Naive thymus-derived CD8-positive, alpha-beta T cell (primary cell): ENCODE measurements around the gene ARFGAP3. TPM values are rescaled to one million over a fixed set of nuclear protein-coding genes. Genes with fewer than 3 reads are reported as not detected.
A peak's percentile ranks its signal among the peaks of the same experiment; 100 is the strongest.
"Not testable (repeated sequence)": the region's sequence is repeated elsewhere in the genome, so short reads cannot be mapped to it uniquely, and the experiment has no call there.

Experiments used
- ATAC-seq, 2 donors: fragments of 150-1000 bp; cut with Tn5 transposase in 1 of 2; sonication (Bioruptor Pico), chemical (Tn5 transposase) in 1 of 2; 1 replicate in 1 of 2; 2 replicates in 1 of 2; pipeline ENCODE4 v1.10.0; 2021; ENCODE audit warnings: mild to moderate bottlenecking in 2 of 2, moderate library complexity in 2 of 2
- POLR2A ChIA-PET: fragments of 350-600 bp; sonication (Branson Sonifier 250); formaldehyde crosslinking; loops from one replicate; lab custom pipeline; 2021; ENCODE audit warnings: antibody characterized with exemption; lab: Charles Lee
- DNase-seq, 10 donors: peaks; one replicate each; pipeline versions ENCODE4 v3.0.0 to v3.0.0-alpha.2; 2020 to 2022
- H3K27ac Mint-ChIP-seq, 10 donors: one replicate each; pipeline ENCODE4 v1.8.0; 2020 to 2022; ENCODE audit warnings: mild to moderate bottlenecking in 10 of 10, mixed read lengths in 10 of 10, moderate library complexity in 4 of 10, inconsistent platforms in 1 of 10
- H3K27me3 Mint-ChIP-seq, 5 donors: one replicate each; pipeline ENCODE4 v1.8.0; 2021 to 2022; ENCODE audit warnings: mixed read lengths in 5 of 5
- H3K36me3 Mint-ChIP-seq, 3 donors: one replicate each; pipeline ENCODE4 v1.8.0; 2020 to 2022; ENCODE audit warnings: mixed read lengths in 3 of 3, mild to moderate bottlenecking in 2 of 3, inconsistent platforms in 1 of 3
- H3K4me1 Mint-ChIP-seq, 4 donors: one replicate each; pipeline ENCODE4 v1.8.0; 2021 to 2022; ENCODE audit warnings: mixed read lengths in 4 of 4
- H3K4me3 Mint-ChIP-seq, 10 donors: one replicate each; pipeline ENCODE4 v1.8.0; 2020 to 2022; ENCODE audit warnings: mild to moderate bottlenecking in 10 of 10, mixed read lengths in 10 of 10, moderate library complexity in 6 of 10, inconsistent platforms in 1 of 10
- H3K9me3 Mint-ChIP-seq, 9 donors: one replicate each; pipeline ENCODE4 v1.8.0; 2020 to 2022; ENCODE audit warnings: mixed read lengths in 9 of 9, mild to moderate bottlenecking in 3 of 9, inconsistent platforms in 1 of 9, moderate library complexity in 1 of 9
- polyA plus RNA-seq, 3 donors: library from polyadenylated mRNA; unstranded; fragments of 300-500 nt; fragmentation: Illumina TruSeq; gene quantifications; one replicate each; pipeline ENCODE4 v1.2.3, GENCODE V29; 2021
- total RNA-seq, 8 experiments: library from RNA in 2 of 8; stranded (reverse) in 2 of 8; gene quantifications; one replicate each; pipeline ENCODE4 v1.2.3 and lab custom pipeline; 2021 to 2026

Gene ARFGAP3
- total and polyA plus RNA-seq, 5 experiments from 2014 or later, result 22.3 to 44.7 (median 32.9) TPM

GRCh38 chr22:42785706-42786499 is 71.2 kb downstream of the ARFGAP3 start:
- no peak overlapping the region for H3K27ac Mint-ChIP-seq
- H3K4me3 Mint-ChIP-seq, result no peak overlapping the region
- H3K4me1 Mint-ChIP-seq, result peaks cover 0 to 5% (median under 1%) of the 10 kb centered on the region in 4 donors
- no peaks in the 10 kb centered on the region for H3K27me3 Mint-ChIP-seq
- POLR2A ChIA-PET, result no interaction called here
- ATAC-seq, result no peak
- no peaks in the 10 kb centered on the region for H3K9me3 Mint-ChIP-seq
- H3K36me3 Mint-ChIP-seq, result no peaks in the 10 kb centered on the region
- DNase-seq, result no peak

GRCh38 chr22:42782306-42782705 is 74.8 kb downstream of the ARFGAP3 start:
- not testable (repeated sequence) for DNase-seq, H3K36me3 Mint-ChIP-seq, H3K9me3 Mint-ChIP-seq, H3K4me3 Mint-ChIP-seq, H3K27me3 Mint-ChIP-seq, ATAC-seq, H3K4me1 Mint-ChIP-seq, H3K27ac Mint-ChIP-seq
- POLR2A ChIA-PET, result interaction anchor here (0.7 kb wide), 1 partner anchor 10 kb away, joined by 5 read pairs; no protein-coding TSS in a partner anchor

- Mint-ChIP-seq H3K4me3 (no peak overlapping the region), H3K9me3 (no peaks in the 10 kb centered on the region), H3K27ac (no peak overlapping the region), H3K4me1 (peaks cover 0 to 5% (median 1%) of the 10 kb centered on the region in 4 donors), H3K36me3 (no peaks in the 10 kb centered on the region), H3K27me3 (no peaks in the 10 kb centered on the region)
- peak in 8 of 10 donors; percentile 35 to 74 (median 55) for DNase-seq
- POLR2A ChIA-PET, result no interaction called here
- peak; percentile 67 to 71 for ATAC-seq
These were observed 77.0 kb downstream of the ARFGAP3 start for GRCh38 chr22:42780070-42780540.

- ATAC-seq (no peak), DNase-seq (no peak)
- POLR2A ChIA-PET, result no interaction called here
- no peaks in the 10 kb centered on the region for H3K27me3 Mint-ChIP-seq
- no peak overlapping the region for H3K4me3 Mint-ChIP-seq
- no peaks in the 10 kb centered on the region for H3K36me3 Mint-ChIP-seq
- no peaks in the 10 kb centered on the region for H3K9me3 Mint-ChIP-seq
- H3K4me1 Mint-ChIP-seq, result peaks cover 0 to 5% (median 2%) of the 10 kb centered on the region in 4 donors
- H3K27ac Mint-ChIP-seq, result no peak overlapping the region
These were observed 79.9 kb downstream of the ARFGAP3 start for GRCh38 chr22:42777126-42777525.

DNA sequence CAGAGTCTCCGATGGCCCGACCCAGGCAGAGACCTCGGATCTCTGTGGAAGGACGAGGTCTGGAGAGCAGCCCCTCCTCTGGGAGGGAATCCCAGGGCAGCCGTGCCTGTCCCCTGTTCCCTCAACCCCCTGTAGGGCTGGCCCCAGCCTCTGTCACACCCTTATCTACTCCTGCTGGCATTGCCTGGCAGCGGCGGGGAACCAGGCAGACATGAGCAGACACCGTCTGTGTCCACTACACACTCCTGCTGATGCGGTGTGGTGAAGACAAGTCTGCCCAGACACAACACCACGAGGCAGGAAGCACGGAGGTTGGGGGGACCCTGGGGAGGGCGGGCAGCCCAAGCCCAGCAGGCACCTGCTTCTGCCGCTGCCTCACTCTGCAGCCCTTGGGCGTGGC is 83.9 kb downstream of the ARFGAP3 start:
- Mint-ChIP-seq H3K36me3 (no peaks in the 10 kb centered on the region), H3K4me3 (no peak overlapping the region), H3K9me3 (no peaks in the 10 kb centered on the region), H3K4me1 (peaks cover 0 to 8% (median 0%) of the 10 kb centered on the region in 4 donors), H3K27ac (no peak overlapping the region), H3K27me3 (no peaks in the 10 kb centered on the region)
- ATAC-seq (no peak), DNase-seq (no peak)
- POLR2A ChIA-PET, result no interaction called here

DNA sequence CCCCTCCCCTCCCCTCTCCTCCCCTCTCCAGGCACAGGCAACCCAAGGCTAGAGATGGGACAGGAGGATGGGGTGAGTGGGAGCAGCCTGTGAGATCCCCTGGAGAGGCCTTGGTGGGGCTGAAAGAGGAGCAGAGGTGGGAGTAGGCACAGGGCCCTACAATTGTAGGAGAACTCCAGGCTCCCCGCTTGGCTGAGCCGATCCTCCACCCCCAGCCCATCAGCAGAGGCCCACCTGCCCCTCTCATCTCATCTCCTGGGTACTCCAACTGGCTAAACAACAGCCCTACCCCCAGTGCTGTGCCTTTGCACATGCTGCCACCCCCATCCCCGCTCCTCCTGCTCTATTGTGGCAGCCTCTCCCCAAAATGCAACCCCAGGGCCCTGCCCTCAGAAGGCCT is 84.4 kb downstream of the ARFGAP3 start:
- Mint-ChIP-seq H3K36me3 (no peaks in the 10 kb centered on the region), H3K27me3 (peaks cover 0 to 2% (median 0%) of the 10 kb centered on the region in 5 donors), H3K9me3 (no peaks in the 10 kb centered on the region), H3K4me1 (peaks cover 0 to 8% (median 0%) of the 10 kb centered on the region in 4 donors), H3K4me3 (no peak overlapping the region), H3K27ac (peak overlapping the region in 1 of 10 donors; percentile 52)
- DNase-seq, result no peak
- POLR2A ChIA-PET, result no interaction called here
- no peak for ATAC-seq

DNA sequence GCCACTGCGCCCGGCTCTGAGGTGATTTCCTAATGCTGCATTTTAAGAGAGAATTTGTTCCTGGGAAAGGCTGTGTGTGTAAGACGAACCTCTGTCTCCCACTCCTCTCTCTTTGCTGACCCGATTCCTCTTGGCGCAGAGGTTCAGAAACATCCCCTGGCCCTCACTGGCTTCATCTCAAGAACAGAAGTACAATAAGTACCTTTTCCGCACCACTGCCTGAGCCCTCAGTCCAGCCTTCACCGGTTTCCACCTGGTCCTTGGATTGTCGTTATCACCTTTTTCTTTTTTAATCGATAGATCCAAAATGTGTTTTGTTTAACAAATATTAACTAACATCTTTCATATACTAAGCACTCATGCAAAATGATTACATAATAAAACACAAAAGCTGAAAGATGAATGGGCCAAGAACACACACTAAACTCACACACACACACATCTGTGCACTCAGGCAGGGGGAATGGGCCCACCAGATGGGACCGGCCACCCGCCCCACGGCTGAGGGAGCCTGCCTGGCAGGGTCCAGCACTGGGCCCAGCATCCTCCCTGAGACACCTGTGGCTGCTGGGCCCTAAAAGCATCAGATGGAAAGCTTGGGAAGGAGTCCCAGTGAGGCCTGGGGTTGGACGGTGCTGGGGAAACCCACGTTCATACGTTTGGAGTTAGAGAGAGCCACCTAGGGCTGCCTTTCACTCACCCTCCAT is 86.0 kb downstream of the ARFGAP3 start:
- H3K27ac Mint-ChIP-seq, result peak overlapping the region in 2 of 10 donors; percentile 25 to 44
- H3K27me3 Mint-ChIP-seq, result peaks cover 0 to 4% (median 3%) of the 10 kb centered on the region in 5 donors
- peaks cover 0 to 8% (median 0%) of the 10 kb centered on the region in 4 donors for H3K4me1 Mint-ChIP-seq
- H3K4me3 Mint-ChIP-seq, result no peak overlapping the region
- no peaks in the 10 kb centered on the region for H3K36me3 Mint-ChIP-seq
- no peak for DNase-seq
- no peak for ATAC-seq
- POLR2A ChIA-PET, result no interaction called here
- no peaks in the 10 kb centered on the region for H3K9me3 Mint-ChIP-seq

DNA sequence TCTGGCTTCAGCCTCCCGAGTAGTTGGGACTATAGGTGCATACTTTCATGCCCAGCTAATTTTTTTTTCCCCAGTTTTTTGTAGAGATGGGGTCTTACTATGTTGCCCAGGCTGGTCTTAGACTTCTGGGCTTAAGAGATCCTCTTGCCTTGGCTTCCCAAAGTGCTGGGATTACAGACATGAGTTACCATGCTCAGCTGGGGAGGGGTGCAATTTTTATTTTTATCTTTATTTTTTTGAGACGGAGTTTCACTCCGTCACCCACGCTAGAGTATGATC is 86.7 kb downstream of the ARFGAP3 start:
- POLR2A ChIA-PET, result no interaction called here
- ATAC-seq, result no peak

DNA sequence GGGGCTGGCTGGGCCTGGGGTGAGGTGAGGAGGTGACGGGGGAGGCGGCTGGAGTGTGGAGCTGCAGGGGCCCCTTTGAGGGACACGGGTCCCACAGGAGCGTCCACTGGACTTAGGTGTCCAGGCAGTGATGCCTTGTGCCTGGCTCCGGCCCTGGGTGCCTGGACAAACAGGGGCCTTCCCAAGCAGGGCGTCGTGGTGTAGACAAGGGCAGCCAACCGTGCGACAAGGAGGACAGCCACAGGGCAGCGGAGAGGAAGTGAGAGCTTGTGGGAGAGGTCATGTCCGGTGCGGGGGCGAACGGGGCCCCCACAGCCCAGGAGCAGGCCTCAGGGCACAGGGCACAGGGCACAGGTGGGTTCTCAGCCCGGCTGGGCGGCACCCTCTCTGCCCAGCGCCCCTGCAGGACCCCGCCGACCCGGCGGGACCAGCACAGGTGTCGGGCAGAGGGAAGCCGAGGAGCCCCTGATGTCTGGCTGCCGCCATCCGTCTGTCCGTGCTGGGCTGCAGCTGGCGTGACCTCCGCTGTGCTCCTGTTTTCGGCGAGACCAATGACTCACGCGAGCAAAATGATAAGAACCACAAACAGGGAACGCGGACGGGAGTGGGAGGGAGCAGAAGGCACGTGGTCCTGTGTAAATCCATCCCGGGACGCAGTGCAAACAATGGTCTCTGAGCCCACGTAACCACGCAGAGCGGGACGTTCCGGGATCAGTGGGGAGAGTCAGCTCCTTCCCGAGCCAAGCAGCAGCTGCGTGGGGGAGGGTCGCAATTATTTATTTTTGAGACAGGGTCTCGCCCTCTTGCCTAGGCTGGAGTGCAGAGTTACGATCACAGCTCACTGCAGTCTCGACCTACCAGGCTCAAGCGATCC is 87.3 kb downstream of the ARFGAP3 start:
- peaks cover 0 to 7% (median 4%) of the 10 kb centered on the region in 5 donors for H3K27me3 Mint-ChIP-seq
- DNase-seq (no peak), ATAC-seq (peak in 1 of 2 donors; percentile 37)
- peak overlapping the region in 2 of 10 donors; percentile 36 to 66 for H3K4me3 Mint-ChIP-seq
- POLR2A ChIA-PET, result no interaction called here
- H3K4me1 Mint-ChIP-seq, result peaks cover 0 to 8% (median 0%) of the 10 kb centered on the region in 4 donors
- no peaks in the 10 kb centered on the region for H3K36me3 Mint-ChIP-seq
- no peaks in the 10 kb centered on the region for H3K9me3 Mint-ChIP-seq
- H3K27ac Mint-ChIP-seq, result peak overlapping the region in 2 of 10 donors; percentile 38 to 56

More for the DNA sequence above, 86.7 kb downstream of the ARFGAP3 start:
- H3K4me3 Mint-ChIP-seq, result no peak overlapping the region
- peaks cover 0 to 8% (median 0%) of the 10 kb centered on the region in 4 donors for H3K4me1 Mint-ChIP-seq
- DNase-seq, result no peak
- no peak overlapping the region for H3K27ac Mint-ChIP-seq
- H3K9me3 Mint-ChIP-seq, result no peaks in the 10 kb centered on the region
- no peaks in the 10 kb centered on the region for H3K36me3 Mint-ChIP-seq
- H3K27me3 Mint-ChIP-seq, result peaks cover 0 to 6% (median 4%) of the 10 kb centered on the region in 5 donors

DNA sequence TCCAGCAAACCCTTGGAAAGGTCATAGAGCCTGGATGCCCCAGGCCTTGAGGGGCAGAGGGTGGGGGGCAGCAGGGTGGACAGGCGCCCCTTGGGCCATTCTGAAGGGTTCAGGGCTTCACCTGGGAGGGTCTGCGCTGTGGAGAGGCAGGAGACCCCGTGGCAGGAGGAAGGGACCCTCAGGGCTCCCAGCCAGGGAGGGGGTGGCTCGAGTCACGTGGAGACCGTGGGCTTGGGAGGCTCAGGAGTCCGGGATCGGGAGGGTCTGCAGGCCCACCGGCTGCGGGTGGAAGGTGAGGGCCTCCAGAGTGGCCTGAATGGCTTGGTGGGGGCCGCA is 87.9 kb downstream of the ARFGAP3 start:
- DNase-seq (no peak), ATAC-seq (no peak)
- Mint-ChIP-seq H3K9me3 (no peaks in the 10 kb centered on the region), H3K4me1 (peaks cover 0 to 8% (median 0%) of the 10 kb centered on the region in 4 donors), H3K36me3 (no peaks in the 10 kb centered on the region), H3K4me3 (no peak overlapping the region), H3K27ac (peak overlapping the region in 1 of 10 donors; percentile 56), H3K27me3 (peaks cover 0 to 8% (median 4%) of the 10 kb centered on the region in 5 donors)
- POLR2A ChIA-PET, result no interaction called here

GRCh38 chr22:42768385-42769035 is 88.6 kb downstream of the ARFGAP3 start:
- Mint-ChIP-seq H3K27ac (peak overlapping the region in 1 of 10 donors; percentile 21), H3K4me1 (peaks cover 0 to 8% (median 0%) of the 10 kb centered on the region in 4 donors), H3K27me3 (peaks cover 0 to 8% (median 4%) of the 10 kb centered on the region in 5 donors), H3K36me3 (no peaks in the 10 kb centered on the region), H3K4me3 (no peak overlapping the region), H3K9me3 (no peaks in the 10 kb centered on the region)
- no peak for DNase-seq
- POLR2A ChIA-PET, result interaction anchor here (0.6 kb wide), 1 partner anchor 81 kb away, joined by 3 read pairs; no protein-coding TSS in a partner anchor
- no peak for ATAC-seq

GRCh38 chr22:42766860-42767259 is 90.2 kb downstream of the ARFGAP3 start:
- POLR2A ChIA-PET, result no interaction called here
- DNase-seq (no peak), ATAC-seq (no peak)
- Mint-ChIP-seq H3K27me3 (peaks cover 0 to 8% (median 4%) of the 10 kb centered on the region in 5 donors), H3K9me3 (no peaks in the 10 kb centered on the region), H3K36me3 (no peaks in the 10 kb centered on the region), H3K4me3 (no peak overlapping the region), H3K4me1 (peaks cover 0 to 4% (median 0%) of the 10 kb centered on the region in 4 donors), H3K27ac (no peak overlapping the region)
